HG03565 (cell line): Measurements from ENCODE around the gene ZNF384.

Source experiments
- ATAC-seq: cut with Tn5 transposase; IDR thresholded peaks from one replicate; pipeline ENCODE4 v1.9.1; 2021; ENCODE audit warnings: mild to moderate bottlenecking, moderate library complexity; ENCODE audit not compliant: unreplicated experiment

Gene ZNF384

DNA sequence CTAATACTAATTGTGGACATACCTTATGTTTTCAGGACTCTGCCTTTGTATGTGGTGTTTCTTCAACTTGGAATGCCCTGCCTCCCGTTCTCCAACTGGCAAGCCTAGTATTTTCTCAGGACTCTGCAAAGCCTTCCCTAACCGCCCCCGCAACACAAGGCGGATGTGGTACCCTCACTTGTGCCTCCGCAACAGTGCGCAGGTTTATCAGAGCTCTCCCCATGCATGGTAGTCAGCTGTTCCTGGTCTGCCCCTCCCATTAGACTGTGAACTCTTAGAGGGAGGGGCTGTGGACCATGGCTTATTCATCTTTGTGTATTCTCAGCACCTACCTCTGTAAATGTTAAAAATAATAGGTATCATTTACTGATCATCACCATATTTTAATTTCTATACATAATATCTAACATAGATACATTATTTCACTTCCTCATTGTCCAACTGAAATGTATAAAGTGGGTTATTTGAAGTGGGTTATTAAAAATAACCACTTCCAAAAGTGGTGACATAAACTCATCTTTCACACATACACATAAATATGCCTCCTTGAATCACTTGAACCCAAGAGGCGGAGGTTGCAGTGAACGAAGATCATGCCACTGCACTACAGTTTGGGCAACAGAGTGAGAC is 62.4 kb downstream of the ZNF384 start:
- no peak for ATAC-seq

GRCh38 chr12:6620885-6621274 is 68.3 kb downstream of the ZNF384 start:
- no peak for ATAC-seq

DNA sequence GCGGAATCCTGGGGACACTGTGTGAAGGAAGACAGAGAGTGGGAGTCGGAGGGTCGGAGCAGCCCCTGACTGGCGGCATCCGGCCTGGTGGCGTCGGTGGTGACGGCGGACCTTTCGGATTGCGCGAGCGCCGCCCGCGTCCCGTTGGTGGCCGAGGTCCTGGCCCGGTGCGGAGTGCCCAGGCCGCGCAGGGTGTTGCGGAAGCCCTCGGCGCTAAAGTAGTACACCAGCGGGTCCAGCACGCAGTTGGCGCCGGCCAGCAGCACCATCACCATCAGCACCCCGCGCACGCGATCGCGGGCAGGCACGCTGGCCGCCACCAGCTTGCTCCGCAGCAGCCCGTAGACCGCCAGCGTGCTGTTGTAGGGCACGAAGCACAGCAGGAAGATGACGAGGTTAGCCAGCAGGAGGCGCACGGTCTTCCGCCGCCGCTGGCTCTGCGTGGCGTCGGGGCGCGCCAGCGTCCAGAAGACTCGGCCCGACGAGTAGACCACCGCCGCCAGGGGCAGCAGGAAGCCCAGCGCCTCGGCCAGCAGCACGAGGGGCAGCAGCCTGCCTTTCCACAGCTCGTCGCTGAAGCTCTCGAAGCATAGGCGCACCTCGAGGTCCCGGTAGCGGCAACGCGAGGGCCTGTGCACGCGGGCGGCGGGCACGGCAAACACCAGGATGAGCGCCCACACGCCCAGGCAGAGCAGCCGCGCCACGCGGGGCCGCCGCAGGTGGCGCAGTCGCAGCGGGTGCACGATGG is 68.9 kb downstream of the ZNF384 start:
- no peak for ATAC-seq

- no peak for ATAC-seq
Observed at GRCh38 chr12:6618483-6619225, 70.5 kb downstream of the ZNF384 start.
